RCC 7860 (cell line): ENCODE measurements around the gene KLK14.

Experiments used
- DNase-seq: peaks from one replicate; pipeline ENCODE4 v3.0.0-alpha.2; 2015; ENCODE audit warnings: low spot score
- FAIRE-seq: peaks from 2 replicates; lab custom pipeline; 2012; peaks lifted over from hg19 to GRCh38; lab: Jason Lieb, UNC

The KLK14 gene

GRCh38 chr19:51055866-51056265, 26.8 kb downstream of the KLK14 start:
- FAIRE-seq (no peak), DNase-seq (no peak)

GRCh38 chr19:51047031-51047335, 35.7 kb downstream of the KLK14 start:
- no peak for DNase-seq
- FAIRE-seq, result no peak

- DNase-seq (no peak), FAIRE-seq (no peak)
Measured at GRCh38 chr19:51044327-51044726, 38.4 kb downstream of the KLK14 start.

- DNase-seq, result no peak
- no peak for FAIRE-seq
Measured at GRCh38 chr19:51043497-51043896, 39.2 kb downstream of the KLK14 start.

GRCh38 chr19:51040151-51040550, 42.5 kb downstream of the KLK14 start:
- FAIRE-seq (no peak), DNase-seq (no peak)

- no peak for FAIRE-seq
- no peak for DNase-seq
Measured at GRCh38 chr19:51036519-51036918, 46.2 kb downstream of the KLK14 start.

- FAIRE-seq (no peak), DNase-seq (no peak)
Measured at GRCh38 chr19:51034704-51035103, 48.0 kb downstream of the KLK14 start, which contains the start of gene KLK12. TSS of gene KLK12 (minus strand) at chr19:51035002. CDS start at chr19:51034621, 381 bp downstream.

- FAIRE-seq, result no peak
Measured at GRCh38 chr19:51031880-51032225, 50.8 kb downstream of the KLK14 start.

GRCh38 chr19:51031220-51031879, 51.3 kb downstream of the KLK14 start:
- FAIRE-seq, result no peak

More at GRCh38 chr19:51031880-51032225, 50.8 kb downstream of the KLK14 start:
- no peak for DNase-seq

GRCh38 chr19:51030631-51031030, 52.1 kb downstream of the KLK14 start:
- no peak for FAIRE-seq

More at GRCh38 chr19:51031220-51031879, 51.3 kb downstream of the KLK14 start:
- DNase-seq, result no peak

GRCh38 chr19:51029718-51030117, 53.0 kb downstream of the KLK14 start:
- no peak for DNase-seq
- no peak for FAIRE-seq

More at GRCh38 chr19:51030631-51031030, 52.1 kb downstream of the KLK14 start:
- DNase-seq, result no peak
